NCI-H146 (cell line): ENCODE results near the gene RFESD.
"Not testable (repeated sequence)": the region's sequence is repeated elsewhere in the genome, so short reads cannot be mapped to it uniquely, and the experiment has no call there.

Source experiments
- DNase-seq: peaks from one replicate; lab custom pipeline; 2025; lab: John Stamatoyannopoulos, UW

Gene RFESD

GRCh38 chr5:95664204-95664786 is 17.7 kb downstream of the RFESD start:
- DNase-seq, result peak; percentile 13

GRCh38 chr5:95667061-95667618 is 20.6 kb downstream of the RFESD start:
- DNase-seq, result no peak

DNA sequence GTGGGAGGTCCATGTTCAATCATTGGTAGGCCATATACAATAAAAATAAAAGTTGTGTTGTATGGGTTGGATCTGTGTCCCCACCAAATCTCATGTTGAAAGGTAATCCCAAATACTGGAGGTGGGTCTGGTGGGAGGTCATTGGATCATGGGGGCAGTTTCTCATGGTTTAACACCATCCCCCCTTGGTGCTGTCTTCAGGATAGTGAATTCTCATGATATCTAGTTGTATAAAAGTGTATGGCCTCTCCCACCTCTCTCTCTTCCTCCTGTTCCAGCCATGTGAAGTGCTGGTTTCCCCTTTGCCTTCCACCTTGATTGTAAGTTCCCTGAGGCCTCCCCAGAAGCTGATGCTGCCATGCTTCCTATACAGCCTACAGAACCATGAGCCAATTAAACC is 21.1 kb downstream of the RFESD start:
- no peak for DNase-seq

- DNase-seq, result no peak
Observed at GRCh38 chr5:95668216-95668615, 21.6 kb downstream of the RFESD start.

DNA sequence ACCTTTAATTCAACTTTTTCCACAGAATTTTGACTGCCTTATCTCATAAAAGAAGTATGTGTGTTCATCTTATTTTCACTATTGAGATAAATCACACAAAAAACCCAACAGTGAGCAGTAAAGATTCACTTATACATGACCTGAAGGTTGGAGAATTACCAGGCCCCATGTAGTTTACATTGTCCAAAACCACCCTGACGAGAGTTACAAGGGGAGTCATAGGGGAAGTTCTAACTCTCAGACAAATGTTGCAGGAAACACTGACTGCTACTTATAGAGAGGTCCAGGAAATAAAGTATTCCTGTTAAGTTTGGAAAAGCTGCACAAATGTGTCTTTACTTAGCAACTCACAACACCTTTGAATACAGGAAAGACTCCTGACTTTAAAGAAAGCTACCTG is 22.2 kb downstream of the RFESD start:
- DNase-seq, result no peak

- peak; percentile 1 for DNase-seq
Observed at GRCh38 chr5:95669540-95669939, 23.0 kb downstream of the RFESD start.

- DNase-seq, result no peak
Observed at GRCh38 chr5:95669985-95670384, 23.4 kb downstream of the RFESD start.

- DNase-seq, result no peak
Observed at GRCh38 chr5:95670568-95670967, 24.0 kb downstream of the RFESD start.

DNA sequence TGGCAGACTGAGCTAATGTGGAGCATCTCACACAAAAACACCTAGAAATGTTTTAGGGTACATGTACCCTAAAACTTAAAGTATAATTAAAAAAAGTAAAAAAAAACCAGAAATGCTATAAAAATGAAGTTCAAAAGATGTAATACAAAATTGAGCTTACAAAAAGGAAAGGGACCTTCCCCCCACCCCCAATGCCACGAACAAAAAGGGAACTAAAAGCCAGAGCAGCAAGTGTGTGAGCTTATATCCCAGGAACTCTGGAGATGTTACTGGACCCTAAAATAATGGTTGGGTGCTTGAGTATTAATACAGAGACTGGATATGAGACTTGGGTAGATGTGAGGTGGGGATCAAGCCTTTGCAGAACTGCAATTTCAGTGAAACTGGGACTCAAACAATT is 25.2 kb downstream of the RFESD start:
- DNase-seq, result no peak

GRCh38 chr5:95672641-95673040 is 26.1 kb downstream of the RFESD start:
- DNase-seq, result no peak

- DNase-seq, result no peak
Observed at GRCh38 chr5:95673081-95673480, 26.5 kb downstream of the RFESD start.

- DNase-seq, result no peak
Observed at GRCh38 chr5:95682891-95683290, 36.3 kb downstream of the RFESD start, which contains the start of gene SPATA9. SPATA9 (minus strand) TSS chr5:95682991; CDS start chr5:95682854, 137 bp downstream.

GRCh38 chr5:95684361-95684760 is 37.8 kb downstream of the RFESD start:
- DNase-seq, result no peak

- DNase-seq, result no peak
Observed at GRCh38 chr5:95686651-95687050, 40.1 kb downstream of the RFESD start.

- DNase-seq, result no peak
Observed at GRCh38 chr5:95689680-95690079, 43.1 kb downstream of the RFESD start.

DNA sequence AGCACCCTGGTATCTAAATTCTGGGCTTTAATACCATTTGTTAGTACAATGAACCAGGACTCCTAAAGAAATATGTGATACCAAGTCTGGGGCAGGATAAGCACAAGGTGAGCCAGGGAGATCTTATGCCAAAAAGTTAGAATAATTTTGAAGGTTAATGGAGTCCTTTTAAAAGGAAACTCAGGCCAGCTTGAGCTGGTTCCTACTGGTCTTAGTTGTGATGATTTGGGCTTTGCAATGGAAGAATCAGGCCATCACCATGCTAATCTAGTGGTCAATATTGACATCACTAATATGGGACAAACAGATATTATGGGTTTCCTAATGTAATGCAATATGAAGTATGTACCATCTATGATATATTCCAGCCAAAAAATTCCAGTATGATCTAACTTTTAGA is 43.8 kb downstream of the RFESD start:
- no peak for DNase-seq

DNA sequence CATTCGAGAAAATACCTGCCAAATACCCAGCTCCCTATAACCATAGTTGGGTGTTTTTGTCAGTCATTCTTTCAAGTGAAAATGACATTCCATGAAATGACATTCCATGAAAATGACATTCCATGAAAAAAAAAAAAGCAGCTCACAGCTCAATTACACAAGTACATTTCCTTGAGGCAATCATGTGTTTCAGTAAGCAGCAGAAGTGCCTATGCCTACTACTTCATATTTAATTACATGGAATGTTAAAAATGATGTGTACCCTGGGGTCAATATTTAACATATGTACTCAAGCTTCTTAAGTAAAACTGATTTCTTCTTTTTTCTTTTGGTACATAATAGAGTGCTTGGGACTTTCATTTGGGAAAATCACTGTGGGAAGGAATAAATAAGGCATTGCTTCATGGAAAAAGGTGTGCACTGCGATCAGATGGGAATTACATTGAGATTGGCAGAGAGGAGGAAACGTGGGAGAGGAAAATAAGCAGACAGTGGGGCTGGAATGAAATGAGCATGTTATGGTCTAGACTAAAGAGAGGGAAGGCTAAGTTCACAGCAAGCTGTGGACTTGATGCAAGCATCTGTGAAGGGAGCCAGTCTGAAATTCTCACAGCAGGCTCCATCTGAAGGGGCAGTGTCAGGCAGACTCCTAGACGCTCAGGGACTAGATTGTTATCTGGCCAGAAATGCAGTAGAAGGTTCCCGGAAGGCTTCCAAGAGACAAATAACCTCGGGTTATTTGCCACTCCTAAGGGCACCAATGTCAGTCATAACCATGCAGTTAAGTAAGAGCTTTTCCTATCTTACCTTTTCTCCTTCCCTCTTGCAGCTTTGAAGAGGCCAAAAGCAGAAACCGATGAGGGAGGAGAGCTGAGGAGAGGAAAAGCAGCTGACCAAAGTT is 51.5 kb downstream of the RFESD start:
- DNase-seq, result no peak

GRCh38 chr5:95699337-95699736 is 52.8 kb downstream of the RFESD start:
- no peak for DNase-seq

GRCh38 chr5:95701074-95701473 is 54.5 kb downstream of the RFESD start:
- DNase-seq, result no peak

DNA sequence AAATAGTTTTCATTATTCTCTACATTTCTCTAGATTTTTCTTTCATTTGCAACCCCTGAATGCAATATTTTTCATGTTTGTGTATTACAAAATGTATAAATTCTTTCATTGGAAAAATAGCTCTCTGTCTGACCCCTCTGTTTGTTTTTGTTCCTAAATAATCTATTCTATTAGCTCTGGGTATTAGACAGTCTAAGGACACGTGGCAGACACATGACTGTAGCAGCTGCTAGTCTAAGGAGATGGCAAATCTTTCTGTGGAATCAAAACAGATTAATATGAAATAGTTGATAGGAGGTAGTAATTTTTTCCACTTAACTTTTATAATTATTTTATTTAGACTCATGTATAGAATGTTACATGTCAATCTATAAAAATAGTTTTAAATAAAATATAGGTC is 57.6 kb downstream of the RFESD start:
- DNase-seq, result no peak

- DNase-seq, result not testable (repeated sequence)
Observed at GRCh38 chr5:95706196-95706595, 59.6 kb downstream of the RFESD start.

- DNase-seq, result no peak
Observed at GRCh38 chr5:95707055-95707454, 60.5 kb downstream of the RFESD start.
